ENCODE measurements around the gene COQ3.

DNA sequence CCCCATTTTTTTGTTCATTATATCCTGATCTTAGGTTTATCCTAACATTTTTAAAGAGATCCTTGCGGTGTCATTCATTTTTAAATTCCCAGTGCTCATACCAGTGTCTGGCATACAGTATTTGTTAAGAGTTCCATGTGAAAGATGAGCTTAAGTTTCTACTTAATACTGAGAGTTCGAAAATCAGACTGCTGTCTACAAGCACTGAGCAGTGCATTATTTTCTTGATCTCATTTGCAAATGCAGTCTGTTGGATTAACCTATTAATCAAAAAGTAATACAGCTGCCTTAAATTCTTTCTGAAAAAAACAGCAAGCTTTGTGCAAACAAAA lies 663 bp downstream of the COQ3 start:
- TF ChIP-seq, protein P1, sequence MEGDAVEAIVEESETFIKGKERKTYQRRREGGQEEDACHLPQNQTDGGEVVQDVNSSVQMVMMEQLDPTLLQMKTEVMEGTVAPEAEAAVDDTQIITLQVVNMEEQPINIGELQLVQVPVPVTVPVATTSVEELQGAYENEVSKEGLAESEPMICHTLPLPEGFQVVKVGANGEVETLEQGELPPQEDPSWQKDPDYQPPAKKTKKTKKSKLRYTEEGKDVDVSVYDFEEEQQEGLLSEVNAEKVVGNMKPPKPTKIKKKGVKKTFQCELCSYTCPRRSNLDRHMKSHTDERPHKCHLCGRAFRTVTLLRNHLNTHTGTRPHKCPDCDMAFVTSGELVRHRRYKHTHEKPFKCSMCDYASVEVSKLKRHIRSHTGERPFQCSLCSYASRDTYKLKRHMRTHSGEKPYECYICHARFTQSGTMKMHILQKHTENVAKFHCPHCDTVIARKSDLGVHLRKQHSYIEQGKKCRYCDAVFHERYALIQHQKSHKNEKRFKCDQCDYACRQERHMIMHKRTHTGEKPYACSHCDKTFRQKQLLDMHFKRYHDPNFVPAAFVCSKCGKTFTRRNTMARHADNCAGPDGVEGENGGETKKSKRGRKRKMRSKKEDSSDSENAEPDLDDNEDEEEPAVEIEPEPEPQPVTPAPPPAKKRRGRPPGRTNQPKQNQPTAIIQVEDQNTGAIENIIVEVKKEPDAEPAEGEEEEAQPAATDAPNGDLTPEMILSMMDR (IDR thresholded peaks at IDR 0.05), result no peak
- no peak for TF ChIP-seq EP300 (IDR thresholded peaks at IDR 0.05)
